Stomach (tissue), 4 donors: ENCODE data around the gene SPANXB1.

Experiments used
- EP300 ChIP-seq: sonication (generic); formaldehyde crosslinking; IDR thresholded peaks from one replicate; pipeline ENCODE4 v1.6.1; 2017; ENCODE audit warnings: antibody characterized with exemption
- POLR2A ChIP-seq, 4 donors: fragments of 450-650 bp; IDR thresholded peaks; one replicate each; pipeline ENCODE4 v1.6.1; 2016; ENCODE audit warnings: antibody characterized with exemption in 4 of 4, control low read depth in 2 of 4, mild to moderate bottlenecking in 1 of 4, moderate library complexity in 1 of 4
- POLR2AphosphoS5 ChIP-seq, 3 donors: sonication (generic); formaldehyde crosslinking; IDR thresholded peaks; one replicate each; pipeline ENCODE4 v1.6.1; 2016; ENCODE audit warnings: antibody characterized with exemption in 3 of 3
- TF ChIP-seq, protein P1 (sequence below), 7 experiments: fragments of 450-650 bp in 4 of 7; fragments of 200-600 bp in 3 of 7; sonication (generic) in 3 of 7; IDR thresholded peaks; one replicate each; pipeline ENCODE4 v1.5.1; 2016 to 2019; ENCODE audit warnings: antibody characterized with exemption in 7 of 7, control low read depth in 2 of 7, mild to moderate bottlenecking in 1 of 7

DNA sequence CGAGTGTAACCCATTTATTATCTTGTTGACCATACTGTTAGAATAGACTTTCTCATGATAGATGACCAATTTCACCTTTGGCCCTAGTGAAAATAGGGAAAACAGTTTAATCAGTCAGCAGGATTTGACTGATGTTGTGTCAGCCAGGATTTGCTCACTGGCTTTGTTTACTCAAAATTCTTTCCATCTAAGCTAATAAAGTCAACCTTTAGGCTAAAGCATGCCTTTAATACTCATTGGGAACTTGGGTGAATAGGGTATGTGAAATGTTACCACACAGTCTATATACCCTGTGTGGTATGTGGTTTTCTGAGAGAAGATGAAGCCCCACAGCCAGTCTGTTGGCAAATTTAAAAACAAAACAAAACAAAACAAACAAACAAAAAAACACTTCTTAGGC lies 18.7 kb upstream of the SPANXB1 start:
- TF ChIP-seq EP300 (no peak), POLR2A (IDR thresholded peaks at IDR 0.05) (no peak), POLR2AphosphoS5 (IDR thresholded peaks at IDR 0.05) (no peak)
- TF ChIP-seq, protein P1, sequence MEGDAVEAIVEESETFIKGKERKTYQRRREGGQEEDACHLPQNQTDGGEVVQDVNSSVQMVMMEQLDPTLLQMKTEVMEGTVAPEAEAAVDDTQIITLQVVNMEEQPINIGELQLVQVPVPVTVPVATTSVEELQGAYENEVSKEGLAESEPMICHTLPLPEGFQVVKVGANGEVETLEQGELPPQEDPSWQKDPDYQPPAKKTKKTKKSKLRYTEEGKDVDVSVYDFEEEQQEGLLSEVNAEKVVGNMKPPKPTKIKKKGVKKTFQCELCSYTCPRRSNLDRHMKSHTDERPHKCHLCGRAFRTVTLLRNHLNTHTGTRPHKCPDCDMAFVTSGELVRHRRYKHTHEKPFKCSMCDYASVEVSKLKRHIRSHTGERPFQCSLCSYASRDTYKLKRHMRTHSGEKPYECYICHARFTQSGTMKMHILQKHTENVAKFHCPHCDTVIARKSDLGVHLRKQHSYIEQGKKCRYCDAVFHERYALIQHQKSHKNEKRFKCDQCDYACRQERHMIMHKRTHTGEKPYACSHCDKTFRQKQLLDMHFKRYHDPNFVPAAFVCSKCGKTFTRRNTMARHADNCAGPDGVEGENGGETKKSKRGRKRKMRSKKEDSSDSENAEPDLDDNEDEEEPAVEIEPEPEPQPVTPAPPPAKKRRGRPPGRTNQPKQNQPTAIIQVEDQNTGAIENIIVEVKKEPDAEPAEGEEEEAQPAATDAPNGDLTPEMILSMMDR (IDR thresholded peaks at IDR 0.05) = no peak
